Measurements from ENCODE around the gene SUSD6.

The SUSD6 gene

GRCh38 chr14:69629225-69630127 is 18.1 kb downstream of the SUSD6 start:
- Histone ChIP-seq H2BK5ac (ENCODE audit: low read length) (no peak overlapping the region), H3K36me3 (replicated peaks in 1 of 2; ENCODE audit: control insufficient read depth in 2 of 2, insufficient read depth in 2 of 2, low read length in 2 of 2) (no peaks in the 10 kb centered on the region), H3K23ac (ENCODE audit: low read depth, low read length, poor library complexity) (no peak overlapping the region), H3K4me1 (ENCODE audit: control insufficient read depth in 2 of 2, insufficient read depth in 1 of 2, low read depth in 1 of 2, low read length in 2 of 2) (peaks cover 31 to 52% of the 10 kb centered on the region in 2 donors), H3K9me3 (replicated peaks in 1 of 2; ENCODE audit: control insufficient read depth in 2 of 2, insufficient read depth in 1 of 2, low read depth in 1 of 2, low read length in 2 of 2) (no peaks in the 10 kb centered on the region), H3K27me3 (ENCODE audit: control insufficient read depth in 3 of 3, insufficient read depth in 3 of 3, low read depth in 1 of 3, low read length in 3 of 3) (no peaks in the 10 kb centered on the region), H3K27ac (replicated peaks; ENCODE audit: low read length) (no peak overlapping the region), H3K9ac (ENCODE audit: low read depth, low read length, poor library complexity) (no peak overlapping the region), H3K79me1 (ENCODE audit: low read depth, low read length) (no peaks in the 10 kb centered on the region), H3K4me2 (ENCODE audit: insufficient read depth, low read length, poor library complexity, severe bottlenecking) (no peak overlapping the region), H3K4me3 (ENCODE audit: low read length in 2 of 2) (no peak overlapping the region), H3K14ac (ENCODE audit: low read length) (no peak overlapping the region), H2AK5ac (ENCODE audit: low read depth, low read length) (no peak overlapping the region), H3K18ac (ENCODE audit: low read length) (no peak overlapping the region), H2BK15ac (ENCODE audit: low read length) (no peak overlapping the region), H4K91ac (ENCODE audit: low read depth, low read length, poor library complexity) (no peak overlapping the region), H4K8ac (ENCODE audit: low read depth, low read length) (no peak overlapping the region), H3K4ac (ENCODE audit: low read length) (no peak overlapping the region), H2BK120ac (ENCODE audit: low read depth, low read length) (no peak overlapping the region), H2BK12ac (ENCODE audit: low read length) (no peak overlapping the region), H2AFZ (ENCODE audit: low read length) (no peak overlapping the region)
- no CpG with 5 or more reads among the region's 9 CpGs for WGBS, 2 donors (ENCODE audit: extremely low coverage in 2 of 2, insufficient read length in 2 of 2, insufficient replicate concordance in 1 of 2)
- no peak for DNase-seq (ENCODE audit: low spot score)

DNA sequence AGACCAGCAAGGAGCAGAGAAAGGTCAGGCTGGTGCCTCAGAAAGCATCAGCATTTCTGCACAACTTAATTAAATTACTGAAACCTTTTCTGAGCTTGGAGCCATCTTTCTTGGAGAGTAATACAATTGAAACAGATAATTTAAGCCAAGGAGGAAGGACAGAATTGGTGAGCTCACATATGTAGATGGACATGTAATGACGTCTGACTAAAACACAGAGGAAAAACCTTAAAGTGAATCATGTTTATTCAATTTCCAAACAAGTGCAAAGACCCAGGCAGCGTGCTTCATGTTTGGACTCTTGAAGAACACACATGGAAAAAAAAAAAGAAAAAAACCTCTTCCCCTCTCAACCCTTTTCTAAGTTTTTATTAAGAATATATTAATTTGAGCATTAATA is 19.0 kb downstream of the SUSD6 start:
- no peak overlapping the region for H2BK15ac ChIP-seq (ENCODE audit: low read length)
- no peak overlapping the region for H3K4me3 ChIP-seq (ENCODE audit: low read length in 2 of 2)
- DNase-seq (ENCODE audit: low spot score): no peak
- H4K8ac ChIP-seq (ENCODE audit: low read depth, low read length): no peak overlapping the region
- no peaks in the 10 kb centered on the region for H3K27me3 ChIP-seq (ENCODE audit: control insufficient read depth in 3 of 3, insufficient read depth in 3 of 3, low read depth in 1 of 3, low read length in 3 of 3)
- WGBS, 2 donors (ENCODE audit: extremely low coverage in 2 of 2, insufficient read length in 2 of 2, insufficient replicate concordance in 1 of 2): no CpG with 5 or more reads among the region's 2 CpGs
- H2AFZ ChIP-seq (ENCODE audit: low read length): no peak overlapping the region
- H3K27ac ChIP-seq (replicated peaks; ENCODE audit: low read length): no peak overlapping the region
- no peak overlapping the region for H2AK5ac ChIP-seq (ENCODE audit: low read depth, low read length)
- H2BK5ac ChIP-seq (ENCODE audit: low read length): no peak overlapping the region
- H3K79me1 ChIP-seq (ENCODE audit: low read depth, low read length): no peaks in the 10 kb centered on the region
- no peaks in the 10 kb centered on the region for H3K9me3 ChIP-seq (replicated peaks in 1 of 2; ENCODE audit: control insufficient read depth in 2 of 2, insufficient read depth in 1 of 2, low read depth in 1 of 2, low read length in 2 of 2)
- peaks cover 31 to 54% of the 10 kb centered on the region in 2 donors for H3K4me1 ChIP-seq (ENCODE audit: control insufficient read depth in 2 of 2, insufficient read depth in 1 of 2, low read depth in 1 of 2, low read length in 2 of 2)
- no peak overlapping the region for H2BK120ac ChIP-seq (ENCODE audit: low read depth, low read length)
- H3K4ac ChIP-seq (ENCODE audit: low read length): no peak overlapping the region
- H2BK12ac ChIP-seq (ENCODE audit: low read length): no peak overlapping the region
- no peak overlapping the region for H3K14ac ChIP-seq (ENCODE audit: low read length)
- H3K9ac ChIP-seq (ENCODE audit: low read depth, low read length, poor library complexity): no peak overlapping the region
- no peak overlapping the region for H3K23ac ChIP-seq (ENCODE audit: low read depth, low read length, poor library complexity)
- H4K91ac ChIP-seq (ENCODE audit: low read depth, low read length, poor library complexity): no peak overlapping the region
- no peak overlapping the region for H3K4me2 ChIP-seq (ENCODE audit: insufficient read depth, low read length, poor library complexity, severe bottlenecking)
- no peaks in the 10 kb centered on the region for H3K36me3 ChIP-seq (replicated peaks in 1 of 2; ENCODE audit: control insufficient read depth in 2 of 2, insufficient read depth in 2 of 2, low read length in 2 of 2)
- H3K18ac ChIP-seq (ENCODE audit: low read length): no peak overlapping the region

GRCh38 chr14:69631509-69631908 is 20.1 kb downstream of the SUSD6 start:
- H3K27ac ChIP-seq (replicated peaks; ENCODE audit: low read length): no peak overlapping the region
- H3K14ac ChIP-seq (ENCODE audit: low read length): no peak overlapping the region
- H3K4me2 ChIP-seq (ENCODE audit: insufficient read depth, low read length, poor library complexity, severe bottlenecking): no peak overlapping the region
- H2AFZ ChIP-seq (ENCODE audit: low read length): no peak overlapping the region
- H3K4me3 ChIP-seq (ENCODE audit: low read length in 2 of 2): no peak overlapping the region
- no CpG with 5 or more reads among the region's 4 CpGs for WGBS, 2 donors (ENCODE audit: extremely low coverage in 2 of 2, insufficient read length in 2 of 2, insufficient replicate concordance in 1 of 2)
- H2BK120ac ChIP-seq (ENCODE audit: low read depth, low read length): no peak overlapping the region
- H3K4me1 ChIP-seq (ENCODE audit: control insufficient read depth in 2 of 2, insufficient read depth in 1 of 2, low read depth in 1 of 2, low read length in 2 of 2): peaks cover 36 to 62% of the 10 kb centered on the region in 2 donors
- no peak overlapping the region for H3K23ac ChIP-seq (ENCODE audit: low read depth, low read length, poor library complexity)
- no peak overlapping the region for H4K8ac ChIP-seq (ENCODE audit: low read depth, low read length)
- H3K9ac ChIP-seq (ENCODE audit: low read depth, low read length, poor library complexity): no peak overlapping the region
- H3K18ac ChIP-seq (ENCODE audit: low read length): no peak overlapping the region
- H2BK5ac ChIP-seq (ENCODE audit: low read length): no peak overlapping the region
- no peaks in the 10 kb centered on the region for H3K36me3 ChIP-seq (replicated peaks in 1 of 2; ENCODE audit: control insufficient read depth in 2 of 2, insufficient read depth in 2 of 2, low read length in 2 of 2)
- H2BK12ac ChIP-seq (ENCODE audit: low read length): no peak overlapping the region
- DNase-seq (ENCODE audit: low spot score): no peak
- H2BK15ac ChIP-seq (ENCODE audit: low read length): no peak overlapping the region
- no peaks in the 10 kb centered on the region for H3K9me3 ChIP-seq (replicated peaks in 1 of 2; ENCODE audit: control insufficient read depth in 2 of 2, insufficient read depth in 1 of 2, low read depth in 1 of 2, low read length in 2 of 2)
- no peak overlapping the region for H3K4ac ChIP-seq (ENCODE audit: low read length)
- H4K91ac ChIP-seq (ENCODE audit: low read depth, low read length, poor library complexity): no peak overlapping the region
- H3K79me1 ChIP-seq (ENCODE audit: low read depth, low read length): no peaks in the 10 kb centered on the region
- H3K27me3 ChIP-seq (ENCODE audit: control insufficient read depth in 3 of 3, insufficient read depth in 3 of 3, low read depth in 1 of 3, low read length in 3 of 3): no peaks in the 10 kb centered on the region
- no peak overlapping the region for H2AK5ac ChIP-seq (ENCODE audit: low read depth, low read length)

- no peaks in the 10 kb centered on the region for H3K27me3 ChIP-seq (ENCODE audit: control insufficient read depth in 3 of 3, insufficient read depth in 3 of 3, low read depth in 1 of 3, low read length in 3 of 3)
- no peak overlapping the region for H3K23ac ChIP-seq (ENCODE audit: low read depth, low read length, poor library complexity)
- no peak overlapping the region for H4K8ac ChIP-seq (ENCODE audit: low read depth, low read length)
- H3K9me3 ChIP-seq (replicated peaks in 1 of 2; ENCODE audit: control insufficient read depth in 2 of 2, insufficient read depth in 1 of 2, low read depth in 1 of 2, low read length in 2 of 2): no peaks in the 10 kb centered on the region
- no peak overlapping the region for H3K4me2 ChIP-seq (ENCODE audit: insufficient read depth, low read length, poor library complexity, severe bottlenecking)
- H3K9ac ChIP-seq (ENCODE audit: low read depth, low read length, poor library complexity): no peak overlapping the region
- no peaks in the 10 kb centered on the region for H3K36me3 ChIP-seq (replicated peaks in 1 of 2; ENCODE audit: control insufficient read depth in 2 of 2, insufficient read depth in 2 of 2, low read length in 2 of 2)
- H4K91ac ChIP-seq (ENCODE audit: low read depth, low read length, poor library complexity): no peak overlapping the region
- no peaks in the 10 kb centered on the region for H3K79me1 ChIP-seq (ENCODE audit: low read depth, low read length)
- no peak overlapping the region for H3K4me3 ChIP-seq (ENCODE audit: low read length in 2 of 2)
- no peak overlapping the region for H2AFZ ChIP-seq (ENCODE audit: low read length)
- no peak overlapping the region for H2BK15ac ChIP-seq (ENCODE audit: low read length)
- DNase-seq (ENCODE audit: low spot score): no peak
- H3K4ac ChIP-seq (ENCODE audit: low read length): no peak overlapping the region
- H2BK5ac ChIP-seq (ENCODE audit: low read length): no peak overlapping the region
- no peak overlapping the region for H3K14ac ChIP-seq (ENCODE audit: low read length)
- no CpG with 5 or more reads among the region's 4 CpGs for WGBS, 2 donors (ENCODE audit: extremely low coverage in 2 of 2, insufficient read length in 2 of 2, insufficient replicate concordance in 1 of 2)
- H3K4me1 ChIP-seq (ENCODE audit: control insufficient read depth in 2 of 2, insufficient read depth in 1 of 2, low read depth in 1 of 2, low read length in 2 of 2): peaks cover 40 to 69% of the 10 kb centered on the region in 2 donors
- H3K18ac ChIP-seq (ENCODE audit: low read length): no peak overlapping the region
- no peak overlapping the region for H3K27ac ChIP-seq (replicated peaks; ENCODE audit: low read length)
- H2BK12ac ChIP-seq (ENCODE audit: low read length): no peak overlapping the region
- H2AK5ac ChIP-seq (ENCODE audit: low read depth, low read length): no peak overlapping the region
- no peak overlapping the region for H2BK120ac ChIP-seq (ENCODE audit: low read depth, low read length)
Observed at GRCh38 chr14:69632164-69632563, 20.8 kb downstream of the SUSD6 start.
